SKM-1 treated with dmso at 0.1 percent for 144 hours (cell line): ENCODE data around the gene LAMP5.

ENCODE experiments used
- DNase-seq: peaks from one replicate; lab custom pipeline; 2025; ENCODE audit not compliant: unreplicated experiment; lab: John Stamatoyannopoulos, UW

LAMP5 gene

GRCh38 chr20:9499126-9499899 is 15.1 kb upstream of the LAMP5 start:
- no peak for DNase-seq

DNA sequence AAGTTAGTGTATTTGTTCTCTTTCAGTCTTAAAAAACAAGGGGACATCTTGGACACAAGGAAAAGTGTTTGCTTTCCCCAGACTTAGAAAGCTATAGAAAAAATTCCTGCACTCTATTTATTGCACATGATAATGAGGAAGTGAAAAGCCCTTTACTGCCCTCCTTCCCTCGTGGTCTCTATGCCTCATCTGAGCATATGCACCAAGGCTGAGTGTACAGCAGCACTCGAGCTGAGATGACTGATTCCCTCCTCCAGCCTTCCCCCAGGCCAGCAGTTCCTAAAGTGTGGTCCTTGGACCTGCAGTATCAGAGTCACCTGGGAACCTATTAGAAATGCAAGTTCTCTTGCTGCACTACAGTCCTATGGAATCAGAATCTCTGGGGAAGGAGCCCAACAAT is 14.3 kb upstream of the LAMP5 start:
- DNase-seq: no peak

DNA sequence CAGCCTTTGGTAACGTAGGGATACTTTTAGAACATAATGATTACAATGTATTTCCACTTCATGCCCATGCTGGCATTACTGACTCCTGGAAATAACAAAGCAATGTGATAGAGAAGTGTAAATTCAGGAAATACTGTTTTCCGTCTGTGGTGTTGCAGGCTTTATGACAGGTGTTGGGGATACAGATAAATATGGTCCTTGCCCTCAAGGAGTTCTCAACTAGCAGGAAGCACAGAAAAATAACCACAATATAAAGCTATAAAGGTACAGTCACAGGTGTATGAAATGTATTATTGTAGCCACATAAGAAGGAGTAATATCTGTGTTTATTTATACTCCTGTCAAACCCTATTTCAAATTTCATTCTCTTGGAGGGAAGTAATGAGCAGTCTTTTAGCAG is 12.9 kb upstream of the LAMP5 start:
- no peak for DNase-seq

- DNase-seq: no peak
These were observed 10.7 kb upstream of the LAMP5 start for GRCh38 chr20:9503526-9504245.

DNA sequence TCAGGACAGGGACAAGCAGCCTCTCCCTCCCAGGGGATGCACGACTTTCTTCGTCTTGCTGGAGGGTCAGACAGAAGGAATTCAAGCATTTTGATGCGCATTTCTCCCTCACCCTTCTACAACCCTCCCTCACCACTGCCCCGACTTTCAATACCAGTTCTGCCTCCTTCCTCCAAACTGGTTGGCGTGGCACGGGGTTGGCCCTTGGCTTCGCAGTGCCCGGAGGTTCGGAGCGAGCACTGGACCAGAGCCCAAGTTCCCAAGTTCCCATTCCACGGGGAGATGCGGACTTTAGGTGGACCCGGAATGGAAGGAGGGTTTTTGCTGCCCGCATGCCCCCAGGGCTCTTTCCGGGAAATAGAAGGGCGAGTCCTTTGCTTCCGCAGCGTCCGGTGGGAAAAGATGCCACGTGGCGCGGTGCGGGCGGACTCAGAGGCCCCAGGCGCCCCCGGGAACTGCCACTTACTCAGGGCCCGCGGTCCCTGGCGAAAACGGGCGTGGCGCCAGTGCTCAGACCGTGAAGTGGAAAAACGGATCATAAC is 8.0 kb upstream of the LAMP5 start:
- DNase-seq: no peak

DNA sequence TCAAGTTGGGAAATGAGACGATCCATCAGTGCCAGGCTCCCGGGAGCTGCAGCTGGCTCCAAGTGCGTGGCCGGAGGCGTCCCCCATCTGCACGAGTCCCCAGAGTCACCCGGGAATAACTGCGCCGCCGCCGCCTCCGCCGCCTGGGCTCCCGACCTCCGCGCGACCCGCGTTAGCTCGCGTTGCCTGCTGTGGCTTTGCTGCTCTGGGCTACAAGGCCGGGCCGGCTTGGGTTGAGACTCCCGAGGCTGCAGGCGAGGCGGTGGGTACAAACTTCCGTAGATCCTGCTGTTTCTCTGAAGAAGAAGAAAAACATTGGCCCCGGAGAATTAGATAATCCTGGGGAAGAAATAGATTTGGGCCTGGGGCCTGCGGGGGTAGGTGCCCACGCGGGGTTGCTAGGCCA is 7.4 kb upstream of the LAMP5 start:
- no peak for DNase-seq

GRCh38 chr20:9507544-9508239 is 6.7 kb upstream of the LAMP5 start:
- DNase-seq: no peak

GRCh38 chr20:9508240-9508661 is 6.1 kb upstream of the LAMP5 start:
- DNase-seq: no peak

GRCh38 chr20:9508696-9509178 is 5.7 kb upstream of the LAMP5 start:
- no peak for DNase-seq

- DNase-seq: no peak
These were observed 5.1 kb upstream of the LAMP5 start for GRCh38 chr20:9509246-9509645.

- DNase-seq: no peak
These were observed 3.5 kb upstream of the LAMP5 start for GRCh38 chr20:9510911-9511310.

DNA sequence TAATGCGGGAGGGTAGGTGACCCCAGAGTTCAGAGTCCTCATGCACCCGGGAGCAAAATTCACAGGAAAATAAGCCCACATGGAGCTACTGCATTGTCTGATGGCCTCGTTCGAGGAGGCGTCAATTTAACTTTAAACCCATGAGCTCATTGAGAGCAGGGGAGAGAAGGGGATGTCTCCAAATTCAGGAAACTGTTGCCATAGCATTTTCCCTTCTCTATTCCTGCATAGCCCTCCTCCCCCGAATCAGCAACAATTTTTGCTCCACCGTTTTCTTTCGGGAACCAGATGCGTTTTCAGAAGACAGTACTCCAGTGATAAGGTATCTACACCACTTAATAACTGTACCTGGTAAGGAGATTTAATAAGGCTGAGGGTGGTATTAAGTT is 324 bp upstream of the LAMP5 start:
- no peak for DNase-seq

- no peak for DNase-seq
These were observed 810 bp downstream of the LAMP5 start for GRCh38 chr20:9515214-9515585.

- DNase-seq: no peak
These were observed 1.4 kb downstream of the LAMP5 start for GRCh38 chr20:9515741-9516233.

DNA sequence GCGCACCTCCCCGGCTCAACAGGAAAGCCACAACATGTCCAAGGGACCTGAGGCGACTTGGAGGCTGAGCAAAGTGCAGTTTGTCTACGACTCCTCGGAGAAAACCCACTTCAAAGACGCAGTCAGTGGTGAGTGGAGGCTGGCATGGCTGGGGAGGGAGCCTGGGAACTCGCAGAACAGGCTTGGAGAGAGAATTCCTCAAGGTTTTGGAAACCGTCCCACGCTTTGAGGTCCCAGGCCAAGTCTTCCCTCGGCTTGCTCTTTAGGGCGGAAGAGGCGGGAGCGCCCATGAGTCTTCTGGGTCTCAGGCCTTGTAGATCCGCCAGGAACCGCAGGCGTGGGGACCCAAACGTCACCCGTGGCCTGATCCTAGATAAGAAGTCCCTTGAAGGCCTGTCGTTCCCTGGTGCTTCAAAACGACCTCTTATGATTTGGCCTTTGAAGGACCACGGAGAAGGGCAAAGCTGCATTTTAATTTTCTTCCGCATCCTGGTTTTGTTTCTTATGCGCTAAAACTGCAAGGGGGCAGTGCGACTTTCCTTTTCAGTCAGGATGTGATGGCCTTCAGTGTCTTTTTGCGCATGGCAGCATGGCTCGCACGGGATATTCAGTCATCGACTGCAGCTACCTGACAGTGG is 2.0 kb downstream of the LAMP5 start:
- DNase-seq: no peak

GRCh38 chr20:9517297-9518162 is 3.1 kb downstream of the LAMP5 start:
- no peak for DNase-seq

DNA sequence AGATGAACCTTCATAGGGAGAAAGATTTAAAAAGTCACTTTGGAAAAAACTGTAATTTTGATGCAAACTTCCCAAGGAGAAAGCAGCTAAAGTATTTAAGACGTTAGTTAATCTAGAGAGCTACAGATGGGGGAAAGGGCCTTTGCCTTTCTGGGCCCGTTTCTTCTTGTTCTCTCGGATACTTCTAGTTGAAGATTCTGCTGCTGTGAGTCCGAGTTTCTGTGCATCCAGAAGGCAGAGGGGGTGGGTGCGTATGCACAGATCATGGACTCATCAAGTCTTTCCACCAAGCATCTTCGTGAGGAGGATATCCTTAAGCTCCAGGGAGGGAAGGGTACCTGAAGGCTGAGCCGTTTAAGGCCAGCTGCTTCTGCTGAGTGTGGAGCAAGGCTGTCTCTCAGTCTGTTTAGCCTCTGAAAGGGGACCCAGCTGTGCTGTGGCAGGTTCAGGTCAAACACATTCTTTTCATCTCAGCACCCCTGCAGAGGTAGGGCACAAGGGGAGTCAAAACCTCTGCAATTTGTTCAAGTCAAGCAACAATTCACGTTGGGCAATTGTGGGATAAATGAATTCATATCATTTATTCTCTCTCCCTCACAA is 4.3 kb downstream of the LAMP5 start:
- no peak for DNase-seq

DNA sequence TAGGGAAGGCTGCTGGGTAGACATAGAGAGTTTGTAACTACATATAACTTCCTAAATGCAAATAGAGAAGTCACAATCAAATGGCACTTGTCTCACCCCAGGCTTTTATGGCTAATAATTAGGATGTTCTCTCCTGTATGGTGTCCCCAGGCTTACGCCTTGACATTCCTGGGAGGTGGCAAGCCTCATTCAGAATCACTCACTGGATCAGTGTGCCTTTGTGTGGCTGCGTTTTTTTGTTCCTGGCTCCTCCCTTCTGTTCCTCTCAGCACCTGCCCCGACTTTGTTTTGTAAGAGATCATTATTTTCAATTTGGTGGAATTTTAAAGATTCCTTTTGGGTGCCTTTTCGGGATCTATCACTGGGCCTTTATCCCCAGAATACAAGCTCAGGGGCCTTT is 5.7 kb downstream of the LAMP5 start:
- no peak for DNase-seq

DNA sequence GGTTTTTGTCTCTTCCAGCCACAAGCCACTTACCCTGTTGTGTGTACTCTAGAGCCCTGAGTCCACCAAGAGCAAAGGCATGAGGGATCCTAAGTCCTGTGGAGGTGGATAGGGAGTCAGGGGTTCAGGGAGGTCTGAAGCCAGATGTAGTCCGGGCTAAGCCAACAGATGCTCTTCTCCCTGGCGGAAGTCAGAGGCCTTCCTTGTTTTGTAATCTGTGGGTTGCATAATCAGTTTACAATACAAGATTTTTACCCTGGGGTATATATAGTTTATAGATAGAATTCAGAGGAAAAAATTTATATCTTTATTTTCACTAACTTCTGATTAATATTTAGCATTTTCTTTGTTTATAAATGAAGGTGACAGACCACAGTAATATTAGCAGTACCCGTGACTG is 9.2 kb downstream of the LAMP5 start:
- no peak for DNase-seq

DNA sequence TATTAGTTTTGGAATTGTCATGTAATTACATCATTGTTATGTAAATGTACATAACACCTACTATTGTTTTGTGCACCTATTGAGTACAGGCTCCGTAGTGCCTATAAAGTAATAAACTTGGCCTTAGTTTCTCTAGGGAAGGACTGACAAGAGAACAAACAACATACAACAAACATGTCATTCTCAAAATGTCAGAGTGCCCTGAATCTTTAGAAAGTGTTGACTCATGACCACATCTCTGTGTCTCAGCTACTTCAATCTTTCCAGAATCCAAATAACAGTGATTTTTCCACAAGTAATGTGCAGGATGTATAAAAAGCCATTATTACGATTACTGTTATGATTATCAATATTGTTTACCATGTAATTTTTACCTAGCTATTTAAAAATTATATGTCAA is 17.2 kb downstream of the LAMP5 start:
- DNase-seq: no peak
